ENCODE results near the gene SHBG. TPM values are rescaled to one million over a fixed set of nuclear protein-coding genes. Genes with fewer than 3 reads are reported as not detected.
A peak's percentile ranks its signal among the peaks of the same experiment; 100 is the strongest.

SHBG gene
- total and polyA plus RNA-seq, 2 of the 4 experiments (the other 2 are of a cell fraction), result 0.36 to 0.38 TPM

DNA sequence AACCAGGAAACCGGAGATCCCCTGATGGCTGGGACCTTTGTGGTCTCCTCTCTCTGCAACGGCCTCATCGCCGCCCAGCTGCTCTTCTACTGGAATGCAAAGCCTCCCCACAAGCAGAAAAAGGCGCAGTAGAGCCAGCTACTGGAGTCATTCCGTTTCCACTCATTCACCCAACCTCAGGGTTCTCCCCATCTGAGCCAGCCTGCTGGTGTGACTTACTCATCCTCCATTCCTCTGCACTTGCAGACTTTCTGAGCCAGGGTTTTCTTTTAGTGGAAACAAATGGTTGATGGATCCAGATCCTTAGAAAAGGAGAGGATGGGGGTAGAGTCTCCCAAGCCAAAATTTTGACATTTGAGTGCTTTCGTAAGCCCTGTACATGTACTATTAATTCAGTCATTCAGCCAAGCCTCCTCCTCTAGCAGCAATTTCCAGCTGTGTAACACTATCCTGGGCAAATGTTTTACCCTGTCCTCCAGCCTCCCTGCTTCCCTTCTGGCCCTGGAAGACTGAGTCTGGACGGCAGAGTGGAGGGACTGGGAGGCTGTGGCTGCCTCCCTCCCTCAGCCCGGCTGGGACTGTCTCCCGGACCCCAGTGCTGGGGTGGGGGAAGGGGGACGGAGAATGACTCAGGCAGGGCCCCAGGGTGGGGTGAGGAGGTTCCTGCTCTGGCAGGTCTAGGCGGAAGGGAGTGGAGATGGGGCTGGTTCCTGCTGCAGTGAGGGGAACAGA is 42.3 kb upstream of the SHBG start (continued):
- TF ChIP-seq, protein P1, sequence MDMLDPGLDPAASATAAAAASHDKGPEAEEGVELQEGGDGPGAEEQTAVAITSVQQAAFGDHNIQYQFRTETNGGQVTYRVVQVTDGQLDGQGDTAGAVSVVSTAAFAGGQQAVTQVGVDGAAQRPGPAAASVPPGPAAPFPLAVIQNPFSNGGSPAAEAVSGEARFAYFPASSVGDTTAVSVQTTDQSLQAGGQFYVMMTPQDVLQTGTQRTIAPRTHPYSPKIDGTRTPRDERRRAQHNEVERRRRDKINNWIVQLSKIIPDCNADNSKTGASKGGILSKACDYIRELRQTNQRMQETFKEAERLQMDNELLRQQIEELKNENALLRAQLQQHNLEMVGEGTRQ (IDR thresholded peaks at IDR 0.05; ENCODE audit: low read depth, low read length), result no peak
- peak; percentile 63 for TF ChIP-seq MAZ (IDR thresholded peaks at IDR 0.05; ENCODE audit: borderline replicate concordance, low read depth, low read length)
